Lung (tissue), 12 donors: Measurements from ENCODE around the gene CPED1. TPM values are rescaled to one million over a fixed set of nuclear protein-coding genes. Genes with fewer than 3 reads are reported as not detected.

Experiments used
- ATAC-seq: fragments of 200-7000 bp; cut with Tn5 transposase; one replicate; pipeline ENCODE4 v1.9.1; 2020; ENCODE audit warnings: moderate number of reproducible peaks; ENCODE audit not compliant: insufficient read depth, low FRiP score
- DNase-seq, 3 donors: peaks; one replicate each; pipeline ENCODE4 v3.0.0-alpha.2; 2013 to 2017
- H3K27ac ChIP-seq, 2 donors: one replicate each; pipeline ENCODE4 v1.5.1; 2013; ENCODE audit warnings: mild to moderate bottlenecking in 2 of 2, moderate library complexity in 2 of 2, control low read depth in 1 of 2, inconsistent platforms in 1 of 2, low read depth in 1 of 2, low read length in 1 of 2
- H3K27me3 ChIP-seq, 3 donors: one replicate each; pipeline ENCODE4 v1.5.1; 2013; ENCODE audit warnings: low read length in 2 of 3; ENCODE audit not compliant: control insufficient read depth in 3 of 3, insufficient read depth in 3 of 3
- H3K36me3 ChIP-seq, 4 donors: one replicate each; pipeline ENCODE4 v1.5.1; 2013; ENCODE audit warnings: low read length in 4 of 4, mild to moderate bottlenecking in 1 of 4, moderate library complexity in 1 of 4; ENCODE audit not compliant: control insufficient read depth in 4 of 4, insufficient read depth in 4 of 4
- H3K4me1 ChIP-seq, 5 donors: one replicate each; pipeline ENCODE4 v1.5.1; 2013; ENCODE audit warnings: low read length in 5 of 5, mild to moderate bottlenecking in 2 of 5, moderate library complexity in 1 of 5; ENCODE audit not compliant: control insufficient read depth in 5 of 5, insufficient read depth in 5 of 5
- H3K4me3 ChIP-seq: one replicate; pipeline ENCODE4 v1.5.1; 2013; ENCODE audit warnings: mild to moderate bottlenecking, control low read depth, moderate library complexity
- H3K9ac ChIP-seq, 2 donors: one replicate each; pipeline ENCODE4 v1.5.1; 2013; ENCODE audit warnings: low read length in 2 of 2, control low read depth in 1 of 2; ENCODE audit not compliant: insufficient read depth in 1 of 2
- H3K9me3 ChIP-seq, 4 donors: one replicate each; pipeline ENCODE4 v1.5.1; 2013; ENCODE audit warnings: low read length in 3 of 4, mild to moderate bottlenecking in 1 of 4, moderate library complexity in 1 of 4; ENCODE audit not compliant: control insufficient read depth in 4 of 4, insufficient read depth in 3 of 4
- CTCF ChIP-seq: IDR thresholded peaks from 2 replicates; pipeline ENCODE4 v1.5.1; 2012; ENCODE audit warnings: mild to moderate bottlenecking; ENCODE audit errors: control extremely low read depth, extremely low read depth
- WGBS, 2 donors: extraction: QIAGEN DNeasy Blood & Tissue Kit; methylation state at CpG; one replicate each; pipeline ENCODE4 v1.1.7; 2013; 5-methylcytosine and 5-hydroxymethylcytosine counted together
- polyA plus RNA-seq, 2 donors: library from polyadenylated mRNA; stranded (reverse); fragments of 200-250 nt; gene quantifications; one replicate each; pipeline ENCODE4 v1.2.1, GENCODE V29; 2013
- total RNA-seq, 2 donors: library from RNA; depleted of rRNA in 1 of 2; stranded (reverse); fragments of >200 nt in 1 of 2; gene quantifications; one replicate each; pipeline ENCODE4 v1.2.1, GENCODE V29; 2014 to 2021
- donor health status: control.
- donor health status: control.
- donor health status: Bipolar disorder and iron deficiency.
- donor health status: healthy.
- donor health status: DM: yes; HTN: yes; CAD: no.

Gene CPED1
- total and polyA plus RNA-seq, 4 donors, result 1.8 to 32.3 (median 7.4) TPM

GRCh38 chr7:121302214-121302745 is 313.8 kb downstream of the CPED1 start:
- Histone ChIP-seq H3K4me1 (peaks cover 0 to 4% (median 3%) of the 10 kb centered on the region in 5 donors), H3K27ac (no peak overlapping the region), H3K27me3 (no peaks in the 10 kb centered on the region), H3K9me3 (no peaks in the 10 kb centered on the region), H3K9ac (no peak overlapping the region), H3K4me3 (no peak overlapping the region), H3K36me3 (no peaks in the 10 kb centered on the region)
- ATAC-seq (no peak), DNase-seq (no peak)
- TF ChIP-seq CTCF, result no peak
- WGBS, 2 donors, result 89 to 90% methylated on average over 8 of the region's 8 CpGs

GRCh38 chr7:121303422-121304101 is 315.1 kb downstream of the CPED1 start:
- H3K36me3 ChIP-seq, result no peaks in the 10 kb centered on the region
- DNase-seq (no peak), ATAC-seq (no peak)
- H3K9me3 ChIP-seq, result no peaks in the 10 kb centered on the region
- no peak for TF ChIP-seq CTCF
- H3K4me1 ChIP-seq, result peaks cover 0 to 4% (median 3%) of the 10 kb centered on the region in 5 donors
- no peak overlapping the region for H3K9ac ChIP-seq
- H3K27ac ChIP-seq, result no peak overlapping the region
- no peaks in the 10 kb centered on the region for H3K27me3 ChIP-seq
- 90% methylated on average over 6 of the region's 6 CpGs for WGBS, 2 donors
- no peak overlapping the region for H3K4me3 ChIP-seq

GRCh38 chr7:121304102-121304658 is 315.7 kb downstream of the CPED1 start:
- H3K27ac ChIP-seq, result no peak overlapping the region
- ATAC-seq, result no peak
- H3K27me3 ChIP-seq, result no peaks in the 10 kb centered on the region
- no peak overlapping the region for H3K4me3 ChIP-seq
- TF ChIP-seq CTCF, result no peak
- H3K9ac ChIP-seq, result no peak overlapping the region
- WGBS, 2 donors, result 95 to 96% methylated on average over 1 of the region's 1 CpG
- H3K36me3 ChIP-seq, result no peaks in the 10 kb centered on the region
- peaks cover 0 to 4% (median 3%) of the 10 kb centered on the region in 5 donors for H3K4me1 ChIP-seq
- no peaks in the 10 kb centered on the region for H3K9me3 ChIP-seq
- DNase-seq, result peak in 1 of 3 donors; percentile 24
